Measurements from ENCODE around the gene GRIA3.
"Not testable (repeated sequence)": the region's sequence is repeated elsewhere in the genome, so short reads cannot be mapped to it uniquely, and the experiment has no call there.

GRIA3 gene

DNA sequence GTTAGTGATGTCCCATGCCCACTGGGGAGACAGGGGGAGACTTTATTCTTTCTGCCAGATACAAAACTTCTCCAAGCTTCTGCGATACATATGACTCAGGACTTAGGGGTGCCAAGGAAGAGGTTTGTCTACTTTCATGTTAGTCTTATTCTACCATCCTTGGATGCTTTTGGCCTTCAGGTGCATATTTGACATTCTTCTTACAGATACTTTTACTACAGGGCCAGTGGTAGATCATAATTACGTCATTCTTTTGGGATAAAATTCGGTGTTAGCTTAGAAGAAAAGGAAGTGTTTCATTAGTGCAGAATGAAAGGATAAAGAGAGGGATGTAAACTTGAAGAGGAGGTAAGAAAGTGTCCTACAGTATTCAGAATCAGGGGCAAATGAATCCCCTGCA is 303.6 kb downstream of the GRIA3 start:
- DNase-seq (ENCODE audit: low spot score) = no peak
- TF ChIP-seq, protein P1, sequence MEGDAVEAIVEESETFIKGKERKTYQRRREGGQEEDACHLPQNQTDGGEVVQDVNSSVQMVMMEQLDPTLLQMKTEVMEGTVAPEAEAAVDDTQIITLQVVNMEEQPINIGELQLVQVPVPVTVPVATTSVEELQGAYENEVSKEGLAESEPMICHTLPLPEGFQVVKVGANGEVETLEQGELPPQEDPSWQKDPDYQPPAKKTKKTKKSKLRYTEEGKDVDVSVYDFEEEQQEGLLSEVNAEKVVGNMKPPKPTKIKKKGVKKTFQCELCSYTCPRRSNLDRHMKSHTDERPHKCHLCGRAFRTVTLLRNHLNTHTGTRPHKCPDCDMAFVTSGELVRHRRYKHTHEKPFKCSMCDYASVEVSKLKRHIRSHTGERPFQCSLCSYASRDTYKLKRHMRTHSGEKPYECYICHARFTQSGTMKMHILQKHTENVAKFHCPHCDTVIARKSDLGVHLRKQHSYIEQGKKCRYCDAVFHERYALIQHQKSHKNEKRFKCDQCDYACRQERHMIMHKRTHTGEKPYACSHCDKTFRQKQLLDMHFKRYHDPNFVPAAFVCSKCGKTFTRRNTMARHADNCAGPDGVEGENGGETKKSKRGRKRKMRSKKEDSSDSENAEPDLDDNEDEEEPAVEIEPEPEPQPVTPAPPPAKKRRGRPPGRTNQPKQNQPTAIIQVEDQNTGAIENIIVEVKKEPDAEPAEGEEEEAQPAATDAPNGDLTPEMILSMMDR (IDR thresholded peaks at IDR 0.05; ENCODE audit: extremely low read depth, missing control alignments) = no peak

DNA sequence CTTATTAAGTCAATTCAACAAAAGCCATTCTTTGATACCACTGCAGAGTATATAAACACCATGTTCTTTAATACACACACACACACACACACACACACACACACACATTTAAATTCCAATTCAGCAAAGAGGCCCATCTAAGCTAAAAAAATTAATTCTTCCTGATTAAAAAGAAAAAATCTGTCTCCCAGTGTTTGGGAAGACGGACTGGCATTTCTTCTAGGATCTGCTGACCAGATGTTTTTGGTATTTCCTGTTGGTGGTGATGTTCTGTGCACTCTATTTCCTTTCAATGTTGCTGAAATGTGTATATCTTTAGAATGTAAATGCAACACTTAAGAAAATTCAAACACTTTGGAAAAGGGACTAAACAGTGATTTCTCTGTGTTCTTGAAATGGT is 304.9 kb downstream of the GRIA3 start:
- DNase-seq (ENCODE audit: low spot score) = no peak
- TF ChIP-seq, protein P1 (IDR thresholded peaks at IDR 0.05; ENCODE audit: extremely low read depth, missing control alignments) = no peak

DNA sequence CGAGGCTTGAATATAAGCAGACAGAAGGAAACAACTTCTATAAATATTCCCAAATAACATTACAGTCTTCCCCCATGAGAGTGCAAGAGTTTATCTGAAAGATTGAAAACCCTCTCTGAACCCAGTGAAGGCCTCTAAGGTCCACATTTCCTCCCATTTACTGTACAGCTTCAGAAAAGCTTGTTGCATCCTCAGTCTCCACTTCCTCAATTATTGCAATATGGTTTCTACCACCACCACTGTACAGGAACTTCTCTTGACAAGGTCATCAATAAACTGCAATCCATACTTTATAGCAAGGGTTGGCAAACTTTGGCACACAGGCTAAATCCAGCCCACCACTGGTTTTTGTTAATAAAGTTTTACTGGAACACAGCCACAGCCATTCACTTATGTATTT is 309.8 kb downstream of the GRIA3 start:
- TF ChIP-seq, protein P1 (IDR thresholded peaks at IDR 0.05; ENCODE audit: extremely low read depth, missing control alignments) = no peak
- DNase-seq (ENCODE audit: low spot score) = no peak

DNA sequence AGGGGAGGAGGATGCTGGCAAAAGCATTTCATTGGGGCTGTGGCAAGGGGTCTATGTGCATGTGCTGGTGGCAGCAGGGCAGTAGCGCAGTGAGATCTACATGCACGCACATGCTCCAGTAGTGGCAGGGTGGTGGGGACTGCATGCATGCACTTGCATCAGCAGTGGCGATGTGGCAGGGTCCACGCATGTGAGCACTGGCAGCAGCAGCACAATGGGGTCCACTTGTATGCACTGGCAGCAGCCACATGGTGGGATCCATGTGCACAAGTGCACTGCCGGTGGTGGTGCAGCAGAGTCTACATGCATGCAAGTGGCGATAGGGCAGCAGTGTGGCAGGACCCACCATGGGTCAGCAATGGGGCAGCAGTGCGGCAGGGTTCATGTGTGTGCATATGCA is 315.7 kb downstream of the GRIA3 start:
- DNase-seq (ENCODE audit: low spot score) = no peak
- TF ChIP-seq, protein P1 (IDR thresholded peaks at IDR 0.05; ENCODE audit: extremely low read depth, missing control alignments) = no peak

DNA sequence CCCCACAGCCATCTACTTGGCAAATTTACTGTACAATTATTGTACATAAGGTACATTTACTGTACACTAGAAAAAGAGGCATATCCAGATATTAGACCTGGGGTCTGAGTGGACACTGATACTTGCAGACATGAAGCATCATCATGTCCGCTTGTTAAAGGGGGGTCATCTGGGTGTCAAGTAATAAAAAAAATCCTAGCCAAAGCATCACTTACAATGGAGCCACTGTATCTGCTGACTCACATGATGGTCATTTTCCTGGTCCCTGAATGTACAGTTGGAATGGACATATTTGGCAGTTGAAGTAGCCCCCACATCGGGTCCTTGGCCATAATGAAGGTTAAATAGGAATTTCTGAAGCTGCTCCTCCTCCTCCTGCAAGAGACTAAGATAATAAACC is 320.0 kb downstream of the GRIA3 start:
- TF ChIP-seq, protein P1 (IDR thresholded peaks at IDR 0.05; ENCODE audit: extremely low read depth, missing control alignments) = no peak
- no peak for DNase-seq (ENCODE audit: low spot score)

DNA sequence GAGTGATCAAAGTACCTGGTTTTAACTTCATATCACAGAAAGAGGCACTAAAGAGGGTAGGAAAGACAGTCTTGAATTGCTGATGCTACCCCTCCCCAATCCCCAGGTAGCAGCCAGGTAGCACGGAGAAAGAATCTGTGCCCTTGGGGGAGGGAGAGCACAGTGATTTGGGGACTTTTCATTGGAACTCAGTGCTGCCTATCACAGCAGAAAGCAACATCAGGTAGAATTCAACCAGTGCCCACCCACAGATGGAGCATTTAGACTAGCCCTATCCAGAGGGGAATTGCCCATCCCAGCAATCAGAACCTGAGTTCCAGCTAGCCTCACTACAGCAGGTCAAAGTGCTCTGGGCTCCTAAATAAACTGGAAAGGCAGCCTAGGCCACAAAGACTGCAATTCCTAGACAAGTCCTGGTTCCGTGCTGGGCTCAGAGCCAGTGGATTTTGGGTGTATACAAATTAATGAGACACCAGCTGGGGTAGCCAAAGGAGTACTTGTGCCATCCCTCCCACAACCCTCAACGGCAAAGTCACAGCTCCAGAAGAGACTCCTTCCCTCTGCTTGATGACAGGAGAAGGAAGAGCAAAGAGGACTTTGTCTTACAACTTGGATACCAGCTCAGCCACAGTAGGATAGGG is 320.7 kb downstream of the GRIA3 start:
- TF ChIP-seq, protein P1 (IDR thresholded peaks at IDR 0.05; ENCODE audit: extremely low read depth, missing control alignments) = no peak
- no peak for DNase-seq (ENCODE audit: low spot score)

DNA sequence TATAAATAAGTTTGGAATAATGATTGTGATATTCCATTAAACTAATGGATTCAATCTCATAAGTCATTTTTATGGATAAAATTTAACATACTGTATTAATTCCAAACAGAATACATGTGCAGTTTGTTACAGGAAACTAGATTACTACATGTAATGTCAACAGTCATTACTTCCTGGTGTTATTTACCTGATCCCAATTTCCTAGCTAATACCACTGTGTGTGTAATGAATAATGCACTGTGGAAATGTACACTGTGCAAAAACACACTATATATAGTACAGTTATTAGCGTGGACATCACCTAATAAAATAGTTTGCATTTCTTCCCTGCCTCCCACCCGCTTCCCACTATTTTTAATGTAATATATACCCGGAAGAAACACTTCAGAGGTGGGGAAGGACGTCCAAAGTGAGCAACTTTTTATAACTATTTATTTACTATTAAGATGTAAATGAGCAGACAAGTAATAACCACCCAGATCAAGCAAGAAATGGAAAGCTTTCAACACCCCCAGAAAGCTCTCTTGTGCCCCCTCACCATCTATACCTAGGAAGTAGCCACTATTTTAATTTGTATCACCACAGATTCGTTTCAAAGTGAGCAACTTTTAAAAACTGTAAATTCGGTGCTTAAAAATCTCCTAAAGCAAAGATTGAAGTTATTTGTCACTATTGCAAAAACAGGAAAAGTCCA is 329.7 kb downstream of the GRIA3 start:
- DNase-seq (ENCODE audit: low spot score) = no peak
- TF ChIP-seq, protein P1 (IDR thresholded peaks at IDR 0.05; ENCODE audit: extremely low read depth, missing control alignments) = no peak

DNA sequence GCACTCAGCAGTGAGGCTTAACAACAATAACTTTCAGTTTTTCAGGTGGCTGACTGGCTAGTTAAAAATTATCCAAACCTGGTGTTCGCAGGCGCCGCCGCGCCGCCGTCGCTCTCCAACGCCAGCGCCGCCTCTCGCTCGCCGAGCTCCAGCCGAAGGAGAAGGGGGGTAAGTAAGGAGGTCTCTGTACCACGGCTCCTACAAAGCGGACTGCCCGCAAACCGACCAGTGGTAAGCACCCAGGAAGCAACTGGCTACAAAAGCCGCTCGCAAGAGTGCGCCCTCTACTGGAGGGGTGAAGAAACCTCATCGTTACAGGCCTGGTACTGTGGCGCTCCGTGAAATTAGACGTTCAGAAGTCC is 330.2 kb downstream of the GRIA3 start:
- DNase-seq (ENCODE audit: low spot score) = not testable (repeated sequence)
